HepG2 (cell line): ENCODE measurements around the gene SH3BGRL2. TPM values are rescaled to one million over a fixed set of nuclear protein-coding genes. Genes with fewer than 3 reads are reported as not detected.

ENCODE experiments used
- ATAC-seq: fragments of 200-7000 bp; cut with Tn5 transposase; 3 replicates; pipeline ENCODE4 v1.9.1; 2020; ENCODE audit warnings: mild to moderate bottlenecking, moderate library complexity
- BruUV-seq: library from RNA; stranded (reverse); fragments of 400-500 nt; replicated peaks from 2 replicates; lab custom pipeline; 2021; lab: Mats Ljungman, UMichigan
- CTCF ChIA-PET: fragments of 300-600 bp; formaldehyde crosslinking; extraction: SDS; loops from one replicate; lab custom pipeline; 2021; ENCODE audit warnings: low total read pairs, inconsistent platforms, low intra/inter-chr PET ratio; lab: Yijun Ruan, JAX
- POLR2A ChIA-PET: fragments of 350-600 bp; sonication (Branson Sonifier 250); formaldehyde crosslinking; loops from one replicate; lab custom pipeline; 2020; ENCODE audit warnings: antibody characterized with exemption, inconsistent platforms; lab: Yijun Ruan, JAX
- DNase-seq: peaks from one replicate; pipeline ENCODE4 v3.0.0-alpha.2; 2015; ENCODE audit warnings: low spot score
- FAIRE-seq: peaks from 3 replicates; lab custom pipeline; 2011; peaks lifted over from hg19 to GRCh38; lab: Jason Lieb, UNC
- H2AFZ ChIP-seq: one replicate; pipeline ENCODE4 v1.6.1; 2011; ENCODE audit warnings: low read length, inconsistent platforms
- H3K27ac ChIP-seq: fragments of 300-600 bp; 3 replicates; pipeline ENCODE4 v1.8.0; 2011; ENCODE audit warnings: mixed run types, mild to moderate bottlenecking, mixed read lengths, low read length, inconsistent platforms; ENCODE audit not compliant: insufficient read depth; ENCODE audit errors: extremely low read length
- H3K27me3 ChIP-seq, 2 experiments: fragments of 200-600 bp in 1 of 2; 2 replicates in 1 of 2; 3 replicates in 1 of 2; pipeline versions ENCODE4 v1.6.0 to v1.8.0; 2011; ENCODE audit warnings: low read length in 2 of 2, mild to moderate bottlenecking in 2 of 2, moderate library complexity in 2 of 2, inconsistent platforms in 1 of 2; ENCODE audit not compliant: insufficient read depth in 2 of 2, control insufficient read depth in 1 of 2
- H3K36me3 ChIP-seq, 2 experiments: fragments of 200-600 bp in 1 of 2; replicated peaks in 1 of 2; 2 replicates in 1 of 2; 3 replicates in 1 of 2; pipeline versions ENCODE4 v1.5.1 to v1.8.0; 2011; ENCODE audit warnings: low read length in 2 of 2, inconsistent platforms in 1 of 2; ENCODE audit not compliant: insufficient read depth in 2 of 2, control insufficient read depth in 1 of 2
- H3K4me1 ChIP-seq: 2 replicates; pipeline ENCODE4 v1.5.1; 2012; ENCODE audit warnings: low read length, inconsistent platforms; ENCODE audit not compliant: insufficient read depth
- H3K4me2 ChIP-seq: 2 replicates; pipeline ENCODE4 v1.6.0; 2011; ENCODE audit warnings: low read depth, low read length, inconsistent platforms
- H3K4me3 ChIP-seq, 3 experiments: fragments of 200-600 bp in 1 of 3; sonication (generic), shearing (Covaris generic) in 1 of 3; replicated peaks in 1 of 3; 2 replicates each; pipeline ENCODE4 v1.5.1; 2011 to 2016; ENCODE audit warnings: low read length in 3 of 3, inconsistent platforms in 2 of 3, low read depth in 2 of 3, mild to moderate bottlenecking in 2 of 3, control low read depth in 1 of 3, mixed read lengths in 1 of 3; ENCODE audit not compliant: insufficient read depth in 1 of 3
- H3K79me2 ChIP-seq: one replicate; pipeline ENCODE4 v1.6.1; 2011; ENCODE audit warnings: low read length, inconsistent platforms; ENCODE audit not compliant: insufficient read depth
- H3K9ac ChIP-seq: 2 replicates; pipeline ENCODE4 v1.6.0; 2011; ENCODE audit warnings: mild to moderate bottlenecking, low read depth, low read length, inconsistent platforms; ENCODE audit not compliant: insufficient read depth
- H3K9me3 ChIP-seq: 2 replicates; pipeline ENCODE4 v1.5.1; 2012; ENCODE audit warnings: mild to moderate bottlenecking, low read length
- H4K20me1 ChIP-seq: 2 replicates; pipeline ENCODE4 v1.6.0; 2011; ENCODE audit warnings: inconsistent platforms, mild to moderate bottlenecking, low read length, moderate library complexity; ENCODE audit not compliant: insufficient read depth
- ATAD3A ChIP-seq: sonication (generic); formaldehyde crosslinking; IDR thresholded peaks from 2 replicates; pipeline ENCODE4 v1.4.0; 2020; ENCODE audit warnings: missing genetic modification reagents
- ATF3 ChIP-seq: sonication (generic); formaldehyde crosslinking; IDR thresholded peaks from 2 replicates; pipeline ENCODE4 v1.4.0; 2020; ENCODE audit warnings: missing genetic modification reagents
- CBX5 ChIP-seq: sonication (generic); formaldehyde crosslinking; IDR thresholded peaks from 2 replicates; pipeline ENCODE4 v1.4.0; 2020; ENCODE audit warnings: missing genetic modification reagents, borderline replicate concordance
- EP300 ChIP-seq, 3 experiments: sonication (generic) in 1 of 3; formaldehyde crosslinking in 1 of 3; IDR thresholded peaks; 2 replicates each; pipeline versions ENCODE4 v1.5.1 to v1.6.1; 2011 to 2020; ENCODE audit warnings: low read depth in 2 of 3, low read length in 2 of 3, borderline replicate concordance in 1 of 3, improper control_type of control experiment in 1 of 3, mild to moderate bottlenecking in 1 of 3, missing genetic modification reagents in 1 of 3, moderate library complexity in 1 of 3
- HNF4A ChIP-seq: sonication (generic); formaldehyde crosslinking; IDR thresholded peaks from 2 replicates; pipeline ENCODE4 v1.4.0; 2020; ENCODE audit warnings: missing genetic modification reagents
- MIER3 ChIP-seq: IDR thresholded peaks from 2 replicates; pipeline ENCODE4 v1.6.1; 2016; ENCODE audit warnings: missing compliant biosample characterization, borderline replicate concordance
- PHF21A ChIP-seq: sonication (generic); formaldehyde crosslinking; IDR thresholded peaks from 2 replicates; pipeline ENCODE4 v1.5.0; 2020; ENCODE audit warnings: mild to moderate bottlenecking, missing genetic modification reagents
- PPARG ChIP-seq: conservative IDR thresholded peaks from 2 replicates; pipeline ENCODE4 v1.6.1; 2016; ENCODE audit warnings: missing biosample characterization, missing genetic modification reagents
- REL ChIP-seq: sonication (generic); formaldehyde crosslinking; conservative IDR thresholded peaks from 2 replicates; pipeline ENCODE4 v1.8.0; 2022; ENCODE audit warnings: mild to moderate bottlenecking, missing genetic modification reagents, moderate library complexity
- RXRB ChIP-seq: IDR thresholded peaks from 2 replicates; pipeline ENCODE4 v1.6.1; 2016; ENCODE audit warnings: borderline replicate concordance, missing genetic modification reagents, missing compliant biosample characterization
- SIX1 ChIP-seq: sonication (generic); formaldehyde crosslinking; IDR thresholded peaks from 2 replicates; pipeline ENCODE4 v1.4.0; 2020; ENCODE audit warnings: missing genetic modification reagents, borderline replicate concordance
- THAP11 ChIP-seq: IDR thresholded peaks from 2 replicates; pipeline ENCODE4 v1.6.1; 2016; ENCODE audit warnings: missing biosample characterization, missing genetic modification reagents
- ZNF124 ChIP-seq: sonication (generic); formaldehyde crosslinking; IDR thresholded peaks from 2 replicates; pipeline ENCODE4 v1.4.0; 2020; ENCODE audit warnings: missing genetic modification reagents
- ZNF510 ChIP-seq: sonication (generic); formaldehyde crosslinking; IDR thresholded peaks from 2 replicates; pipeline ENCODE4 v1.4.0; 2020; ENCODE audit warnings: low read depth, mild to moderate bottlenecking, missing genetic modification reagents
- WGBS: methylation state at CpG from one replicate; pipeline ENCODE4 v1.1.6; 2017; ENCODE audit warnings: low lambda C conversion rate; 5-methylcytosine and 5-hydroxymethylcytosine counted together
- in situ Hi-C: cut with HindIII; loops from 2 replicates; pipeline ENCODE4 v1.10.0; 2017; ENCODE audit warnings: low pct_unique_long_range_greater_than_20kb; ENCODE audit not compliant: extremely low pct_ligation_motif_present
- intact Hi-C: fragments of 100-400 bp; cut with micrococcal nuclease; formaldehyde crosslinking; loops from one replicate; pipeline ENCODE4 v1.10.0; 2022; ENCODE audit not compliant: unreplicated experiment
- polyA plus RNA-seq, 8 experiments: library from polyadenylated mRNA; depleted of rRNA in 3 of 8; stranded (reverse) in 7 of 8; unstranded in 1 of 8; fragments of >200 nt; fragmentation: Illumina TruSeq in 4 of 8; extraction: Trizol in 4 of 8; gene quantifications; 2 replicates each; pipeline versions ENCODE4 v1.2.1 to v1.2.3, GENCODE V29; 2011 to 2016; ENCODE audit warnings: low read depth in 4 of 8, missing spikeins in 1 of 8, mixed read lengths in 1 of 8; ENCODE audit not compliant: insufficient read depth in 1 of 8
- total RNA-seq, 5 experiments: library from RNA; depleted of rRNA; stranded (reverse); fragments of >200 nt; fragmentation: Illumina TruSeq; extraction: Trizol; gene quantifications; 2 replicates each; pipeline ENCODE4 v1.2.3, GENCODE V29; 2016; ENCODE audit warnings: low read depth in 1 of 5
- TF ChIP-seq, protein P1 (sequence below): IDR thresholded peaks from 2 replicates; pipeline ENCODE4 v1.4.0; 2020; ENCODE audit warnings: mild to moderate bottlenecking, missing genetic modification reagents
- TF ChIP-seq, protein P2 (sequence below): sonication (generic); formaldehyde crosslinking; IDR thresholded peaks from 2 replicates; pipeline ENCODE4 v1.4.0; 2020; ENCODE audit warnings: mild to moderate bottlenecking, missing genetic modification reagents, borderline replicate concordance

The SH3BGRL2 gene
- total and polyA plus RNA-seq, 2 of the 13 experiments (the other 11 are each of a cell fraction or from before 2014, with no cell fraction given), result 10.9 to 28.8 TPM

GRCh38 chr6:79607000-79607399 is 24.1 kb upstream of the SH3BGRL2 start:
- no peaks in the 10 kb centered on the region for H3K79me2 ChIP-seq
- no peak overlapping the region for H2AFZ ChIP-seq
- ChIA-PET CTCF (no interaction called here), POLR2A (interaction anchor here (3.6 kb wide), 1 partner anchor 24 kb away, joined by 46 read pairs; the partner anchor contains the start of gene SH3BGRL2)
- H3K27ac ChIP-seq, result peak overlapping the region; percentile 43
- no peaks in the 10 kb centered on the region for H3K27me3 ChIP-seq
- 1% methylated on average over 3 of the region's 3 CpGs for WGBS
- H3K36me3 ChIP-seq, result no peaks in the 10 kb centered on the region
- DNase-seq (peak; percentile 55), ATAC-seq (no peak), FAIRE-seq (peak; percentile 32)
- no peaks in the 10 kb centered on the region for H4K20me1 ChIP-seq
- BruUV-seq, result no TSS peak
- peak overlapping the region; percentile 12; the same call in 1 of the 2 replicates for H3K9ac ChIP-seq
- intact Hi-C loops, result loop anchor here (2.0 to 5.0 kb wide), 2 partner anchors 66 to 70 kb away; partner anchors contain the start of gene LCA5
- H3K4me1 ChIP-seq, result peaks cover 77% of the 10 kb centered on the region
- H3K4me2 ChIP-seq, result peak overlapping the region; percentile 25
- H3K4me3 ChIP-seq, result no peak overlapping the region
- no peaks in the 10 kb centered on the region for H3K9me3 ChIP-seq
- in situ Hi-C loops, result loop anchor here (5.0 kb wide), 1 partner anchor 35 kb away; no protein-coding TSS in a partner anchor
- 0 out of 2 replicates have a peak, but pooled peaks have one; percentile 18 for TF ChIP-seq MIER3 (CRISPR knock-in tag)
- no peak for TF ChIP-seq SIX1 (CRISPR knock-in tag)
- TF ChIP-seq ZNF510, result no peak
- TF ChIP-seq, protein P1, sequence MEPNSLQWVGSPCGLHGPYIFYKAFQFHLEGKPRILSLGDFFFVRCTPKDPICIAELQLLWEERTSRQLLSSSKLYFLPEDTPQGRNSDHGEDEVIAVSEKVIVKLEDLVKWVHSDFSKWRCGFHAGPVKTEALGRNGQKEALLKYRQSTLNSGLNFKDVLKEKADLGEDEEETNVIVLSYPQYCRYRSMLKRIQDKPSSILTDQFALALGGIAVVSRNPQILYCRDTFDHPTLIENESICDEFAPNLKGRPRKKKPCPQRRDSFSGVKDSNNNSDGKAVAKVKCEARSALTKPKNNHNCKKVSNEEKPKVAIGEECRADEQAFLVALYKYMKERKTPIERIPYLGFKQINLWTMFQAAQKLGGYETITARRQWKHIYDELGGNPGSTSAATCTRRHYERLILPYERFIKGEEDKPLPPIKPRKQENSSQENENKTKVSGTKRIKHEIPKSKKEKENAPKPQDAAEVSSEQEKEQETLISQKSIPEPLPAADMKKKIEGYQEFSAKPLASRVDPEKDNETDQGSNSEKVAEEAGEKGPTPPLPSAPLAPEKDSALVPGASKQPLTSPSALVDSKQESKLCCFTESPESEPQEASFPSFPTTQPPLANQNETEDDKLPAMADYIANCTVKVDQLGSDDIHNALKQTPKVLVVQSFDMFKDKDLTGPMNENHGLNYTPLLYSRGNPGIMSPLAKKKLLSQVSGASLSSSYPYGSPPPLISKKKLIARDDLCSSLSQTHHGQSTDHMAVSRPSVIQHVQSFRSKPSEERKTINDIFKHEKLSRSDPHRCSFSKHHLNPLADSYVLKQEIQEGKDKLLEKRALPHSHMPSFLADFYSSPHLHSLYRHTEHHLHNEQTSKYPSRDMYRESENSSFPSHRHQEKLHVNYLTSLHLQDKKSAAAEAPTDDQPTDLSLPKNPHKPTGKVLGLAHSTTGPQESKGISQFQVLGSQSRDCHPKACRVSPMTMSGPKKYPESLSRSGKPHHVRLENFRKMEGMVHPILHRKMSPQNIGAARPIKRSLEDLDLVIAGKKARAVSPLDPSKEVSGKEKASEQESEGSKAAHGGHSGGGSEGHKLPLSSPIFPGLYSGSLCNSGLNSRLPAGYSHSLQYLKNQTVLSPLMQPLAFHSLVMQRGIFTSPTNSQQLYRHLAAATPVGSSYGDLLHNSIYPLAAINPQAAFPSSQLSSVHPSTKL (CRISPR knock-in tag), result peak; percentile 57
- TF ChIP-seq PPARG (CRISPR knock-in tag), result 0 out of 2 replicates have a peak, but pooled peaks have one; percentile 11
- TF ChIP-seq, protein P2, sequence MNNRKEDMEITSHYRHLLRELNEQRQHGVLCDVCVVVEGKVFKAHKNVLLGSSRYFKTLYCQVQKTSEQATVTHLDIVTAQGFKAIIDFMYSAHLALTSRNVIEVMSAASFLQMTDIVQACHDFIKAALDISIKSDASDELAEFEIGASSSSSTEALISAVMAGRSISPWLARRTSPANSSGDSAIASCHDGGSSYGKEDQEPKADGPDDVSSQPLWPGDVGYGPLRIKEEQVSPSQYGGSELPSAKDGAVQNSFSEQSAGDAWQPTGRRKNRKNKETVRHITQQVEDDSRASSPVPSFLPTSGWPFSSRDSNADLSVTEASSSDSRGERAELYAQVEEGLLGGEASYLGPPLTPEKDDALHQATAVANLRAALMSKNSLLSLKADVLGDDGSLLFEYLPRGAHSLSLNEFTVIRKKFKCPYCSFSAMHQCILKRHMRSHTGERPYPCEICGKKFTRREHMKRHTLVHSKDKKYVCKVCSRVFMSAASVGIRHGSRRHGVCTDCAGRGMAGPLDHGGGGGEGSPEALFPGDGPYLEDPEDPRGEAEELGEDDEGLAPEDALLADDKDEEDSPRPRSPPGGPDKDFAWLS, result no peak
- TF ChIP-seq RXRB (CRISPR knock-in tag), result peak; percentile 24; the same call in 1 of the 2 replicates
- no peak for TF ChIP-seq REL (CRISPR knock-in tag)
- no peak for TF ChIP-seq ATF3 (CRISPR knock-in tag)
- peak; percentile 35; the same call in 1 of the 2 replicates for TF ChIP-seq THAP11 (CRISPR knock-in tag)
- TF ChIP-seq EP300 (IDR thresholded peaks at IDR 0.05; ENCODE audit: low read depth in 2 of 2, low read length in 2 of 2), result 0 out of 4 replicates have a peak, but pooled peaks of 1 of the 2 experiments have one; percentile 25
- no peak for TF ChIP-seq EP300 (CRISPR knock-in tag; IDR thresholded peaks at IDR 0.05; ENCODE audit: borderline replicate concordance)
- no peak for TF ChIP-seq ATAD3A
- 0 out of 2 replicates have a peak, but pooled peaks have one; percentile 14 for TF ChIP-seq PHF21A (CRISPR knock-in tag)
- no peak for TF ChIP-seq ZNF124
- TF ChIP-seq HNF4A (CRISPR knock-in tag), result 0 out of 2 replicates have a peak, but pooled peaks have one; percentile 7
- TF ChIP-seq CBX5, result no peak
